Spleen (tissue), 11 donors: ENCODE data around the gene GOLGA2. TPM values are rescaled to one million over a fixed set of nuclear protein-coding genes. Genes with fewer than 3 reads are reported as not detected.

Source experiments
- DNase-seq: peaks from one replicate; pipeline ENCODE4 v3.0.0-alpha.2; 2020
- H3K27ac ChIP-seq, 8 donors: fragments of 200-600 bp; sonication (generic) in 7 of 8; 1 replicate in 4 of 8; 2 replicates in 4 of 8; pipeline versions ENCODE4 v1.5.0 to v1.8.0; 2016 to 2021; ENCODE audit warnings: inconsistent platforms in 4 of 8, mild to moderate bottlenecking in 4 of 8, moderate library complexity in 1 of 8
- H3K27me3 ChIP-seq, 7 donors: fragments of 200-600 bp; sonication (generic) in 6 of 7; replicated peaks in 1 of 7; 1 replicate in 4 of 7; 2 replicates in 3 of 7; pipeline versions ENCODE4 v1.5.0 to v1.8.0; 2016 to 2021; ENCODE audit warnings: inconsistent platforms in 3 of 7, mild to moderate bottlenecking in 1 of 7
- H3K36me3 ChIP-seq, 6 donors: fragments of 200-600 bp; sonication (generic) in 5 of 6; 1 replicate in 4 of 6; 2 replicates in 2 of 6; pipeline versions ENCODE4 v1.5.0 to v1.8.0; 2016 to 2021; ENCODE audit warnings: inconsistent platforms in 2 of 6
- H3K4me1 ChIP-seq, 6 donors: fragments of 200-600 bp; sonication (generic) in 5 of 6; 1 replicate in 3 of 6; 2 replicates in 3 of 6; pipeline versions ENCODE4 v1.5.0 to v1.8.0; 2016 to 2021; ENCODE audit warnings: inconsistent platforms in 3 of 6
- H3K4me3 ChIP-seq, 8 donors: fragments of 200-600 bp; sonication (generic) in 7 of 8; 1 replicate in 4 of 8; 2 replicates in 4 of 8; pipeline versions ENCODE4 v1.5.0 to v1.8.0; 2016 to 2021; ENCODE audit warnings: inconsistent platforms in 4 of 8, mild to moderate bottlenecking in 4 of 8, moderate library complexity in 2 of 8
- H3K9me3 ChIP-seq, 8 donors: fragments of 200-600 bp; sonication (generic) in 7 of 8; 1 replicate in 4 of 8; 2 replicates in 4 of 8; pipeline versions ENCODE4 v1.5.0 to v1.8.0; 2016 to 2021; ENCODE audit warnings: inconsistent platforms in 4 of 8
- CTCF ChIP-seq, 11 experiments: fragments of 200-600 bp in 7 of 11; fragments of 450-650 bp in 4 of 11; sonication (generic) in 4 of 11; IDR thresholded peaks in 8 of 11; conservative IDR thresholded peaks in 3 of 11; 1 replicate in 7 of 11; 2 replicates in 4 of 11; pipeline versions ENCODE4 v1.4.0 to v1.8.0; 2016 to 2021; ENCODE audit warnings: antibody characterized with exemption in 11 of 11, inconsistent platforms in 4 of 11, mild to moderate bottlenecking in 1 of 11
- POLR2A ChIP-seq, 3 donors: fragments of 450-650 bp; IDR thresholded peaks; one replicate each; pipeline ENCODE4 v1.5.1; 2017; ENCODE audit warnings: antibody characterized with exemption in 3 of 3, mild to moderate bottlenecking in 1 of 3
- POLR2AphosphoS5 ChIP-seq, 3 donors: sonication (generic); formaldehyde crosslinking; IDR thresholded peaks; one replicate each; pipeline ENCODE4 v1.5.1; 2017; ENCODE audit warnings: antibody characterized with exemption in 3 of 3
- WGBS, 5 donors: extraction: QIAGEN DNeasy Blood & Tissue Kit in 3 of 5; methylation state at CpG; one replicate each; pipeline versions ENCODE4 v1.1.5 to v1.1.7; 2013 to 2018; 5-methylcytosine and 5-hydroxymethylcytosine counted together
- intact Hi-C: fragments of 100-400 bp; cut with DNase I; formaldehyde crosslinking; loops from one replicate; pipeline ENCODE4 v1.15.0; 2023; ENCODE audit warnings: low total_unique reads
- polyA plus RNA-seq, 3 donors: library from polyadenylated mRNA; stranded (reverse); fragments of 200-250 nt; gene quantifications; one replicate each; pipeline ENCODE4 v1.2.1, GENCODE V29; 2013
- total RNA-seq, 7 donors: library from RNA; depleted of rRNA in 3 of 7; stranded (reverse); fragments of >200 nt in 3 of 7; fragmentation: NEBNext Ultra II Directional in 4 of 7; extraction: Animal tissue kit (Norgen Biotek cat#: 25700) in 4 of 7; gene quantifications; one replicate each; pipeline versions ENCODE4 v1.1.0 to v1.2.1, GENCODE V29; 2016 to 2021
- donor health status: healthy with polysubstance abuse.
- donor health status: DM: no; HTN: no; CAD: no; lungs with moderate emphysema.
- donor health status: DM: no; HTN: no; CAD: no.
- donor health status: Bipolar disorder and iron deficiency.
- donor health status: healthy.
- donor health status: DM: no; HTN: no; CAD: no.
- donor health status: DM: yes; HTN: yes; CAD: no.

Gene GOLGA2
- total and polyA plus RNA-seq, 10 donors: 15.5 to 79.0 (median 59.5) TPM

DNA sequence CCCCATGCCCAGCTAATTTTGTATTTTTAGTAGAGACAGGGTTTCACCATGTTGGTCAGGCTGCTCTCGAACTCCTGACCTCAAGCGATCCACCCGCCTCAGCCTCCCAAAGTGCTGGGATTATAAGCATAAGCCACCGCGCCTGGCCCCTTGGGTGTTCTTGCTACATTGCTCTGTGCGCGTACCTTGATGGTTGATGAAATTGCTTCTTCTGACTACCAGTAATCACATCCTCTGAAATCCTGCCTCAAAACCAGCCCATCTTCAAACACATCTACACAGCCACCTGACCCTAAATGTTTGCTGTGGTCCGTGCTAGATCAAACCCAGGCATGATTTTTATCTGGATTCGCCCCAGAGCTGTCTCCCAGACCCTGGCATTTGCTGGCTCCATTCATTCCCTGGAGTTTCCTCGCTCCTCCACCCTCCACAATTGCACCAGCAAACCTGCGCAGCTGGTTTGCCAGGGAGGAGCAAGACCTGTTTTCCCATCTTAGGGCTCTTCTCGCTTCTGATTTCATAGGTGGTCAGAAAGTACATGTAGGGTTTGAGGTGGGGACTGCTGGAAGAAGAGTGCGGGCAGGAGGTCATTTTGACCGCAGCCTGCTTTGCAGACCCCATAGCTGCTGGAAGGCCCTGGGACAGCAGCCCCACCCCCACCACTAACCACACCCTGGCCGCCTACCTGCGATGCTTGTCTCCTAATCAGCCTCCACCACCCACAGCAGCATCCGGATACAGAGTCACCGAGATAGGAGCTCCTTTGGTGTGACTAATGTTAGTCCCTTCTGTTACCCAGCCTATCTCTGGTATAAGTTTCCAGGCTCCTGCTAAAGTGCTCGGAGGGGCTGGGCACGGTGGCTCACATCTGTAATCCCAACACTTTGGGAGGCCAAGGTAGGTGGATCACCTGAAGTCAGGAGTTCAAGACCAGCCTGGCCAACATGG lies 23.0 kb upstream of the GOLGA2 start:
- no peaks in the 10 kb centered on the region for H3K27me3 ChIP-seq
- intact Hi-C loops: no loop called here
- no peak for DNase-seq
- no peaks in the 10 kb centered on the region for H3K36me3 ChIP-seq
- H3K27ac ChIP-seq: no peak overlapping the region
- no peaks in the 10 kb centered on the region for H3K9me3 ChIP-seq
- no peak overlapping the region for H3K4me3 ChIP-seq
- 89 to 96% (median 93%) methylated on average over 20 of the region's 20 CpGs for WGBS, 5 donors
- H3K4me1 ChIP-seq: peaks cover 0 to 5% (median 1%) of the 10 kb centered on the region in 6 donors
- TF ChIP-seq CTCF (IDR thresholded peaks at IDR 0.05 in 8 of 11, conservative IDR thresholded peaks at IDR 0.05 in 3 of 11): no peak
- TF ChIP-seq POLR2AphosphoS5 (IDR thresholded peaks at IDR 0.05): no peak
- TF ChIP-seq POLR2A (IDR thresholded peaks at IDR 0.05): no peak

GRCh38 chr9:128297221-128297773 lies 21.5 kb upstream of the GOLGA2 start:
- intact Hi-C loops: no loop called here
- DNase-seq: no peak
- WGBS, 5 donors: 73 to 84% (median 78%) methylated on average over 2 of the region's 2 CpGs
- no peaks in the 10 kb centered on the region for H3K36me3 ChIP-seq
- H3K4me3 ChIP-seq: no peak overlapping the region
- H3K27me3 ChIP-seq: no peaks in the 10 kb centered on the region
- H3K4me1 ChIP-seq: peaks cover 0 to 5% (median 1%) of the 10 kb centered on the region in 6 donors
- H3K9me3 ChIP-seq: no peaks in the 10 kb centered on the region
- H3K27ac ChIP-seq: no peak overlapping the region
- TF ChIP-seq POLR2AphosphoS5 (IDR thresholded peaks at IDR 0.05): no peak
- TF ChIP-seq POLR2A (IDR thresholded peaks at IDR 0.05): no peak
- TF ChIP-seq CTCF (IDR thresholded peaks at IDR 0.05 in 8 of 11, conservative IDR thresholded peaks at IDR 0.05 in 3 of 11): no peak

DNA sequence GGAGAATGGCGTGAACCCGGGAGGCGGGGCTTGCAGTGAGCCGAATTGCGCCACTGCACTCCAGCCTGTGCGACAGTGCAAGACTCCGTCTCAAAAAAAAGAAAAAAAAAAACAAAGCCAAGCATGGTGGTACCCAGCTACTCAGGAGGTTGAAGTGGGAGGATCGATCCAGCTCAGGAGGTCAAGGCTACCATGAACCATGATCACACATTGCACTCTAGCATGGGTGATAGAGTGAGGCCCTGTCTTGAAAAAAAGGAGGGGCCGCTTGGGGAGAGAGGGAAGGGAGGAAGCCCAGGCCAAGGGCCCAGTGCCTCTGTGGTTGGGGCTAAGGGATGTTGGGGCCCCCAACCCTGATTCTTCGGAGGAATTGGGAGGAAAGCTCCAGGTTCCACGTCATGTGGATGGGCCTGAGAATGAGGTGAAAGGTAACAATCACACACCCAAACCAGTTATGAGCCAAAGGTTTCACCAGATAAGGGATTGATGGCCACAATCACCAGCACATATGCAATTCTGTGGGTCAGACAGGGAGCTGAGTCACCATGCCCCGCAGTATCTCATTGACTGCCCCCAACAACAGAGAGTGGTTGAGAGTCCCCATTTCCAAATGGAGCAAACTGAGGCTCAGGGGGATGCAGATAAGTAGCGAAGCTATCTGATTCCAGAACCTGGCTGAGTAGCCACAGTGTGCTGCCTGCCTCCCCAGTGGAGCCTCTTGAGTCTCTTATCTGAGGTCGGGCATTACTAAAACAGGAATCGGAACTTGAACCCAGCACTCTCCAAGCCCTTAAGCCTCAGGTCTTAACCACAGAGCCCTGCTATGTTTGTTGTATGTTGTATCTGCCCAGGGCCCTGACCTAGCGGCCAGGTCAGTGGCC lies 20.8 kb upstream of the GOLGA2 start:
- H3K4me1 ChIP-seq: peaks cover 0 to 5% (median 1%) of the 10 kb centered on the region in 6 donors
- no peaks in the 10 kb centered on the region for H3K36me3 ChIP-seq
- no peak for TF ChIP-seq CTCF (IDR thresholded peaks at IDR 0.05 in 8 of 11, conservative IDR thresholded peaks at IDR 0.05 in 3 of 11)
- TF ChIP-seq POLR2A (IDR thresholded peaks at IDR 0.05): no peak
- no peak for TF ChIP-seq POLR2AphosphoS5 (IDR thresholded peaks at IDR 0.05)
- H3K27me3 ChIP-seq: no peaks in the 10 kb centered on the region
- no peaks in the 10 kb centered on the region for H3K9me3 ChIP-seq
- no peak overlapping the region for H3K27ac ChIP-seq
- no peak overlapping the region for H3K4me3 ChIP-seq
- intact Hi-C loops: no loop called here
- WGBS, 5 donors: 80 to 90% (median 87%) methylated on average over 14 to 16 of the region's 16 CpGs
- no peak for DNase-seq
